D341Med (cell line): ENCODE measurements around the gene SLC35D1.

ENCODE experiments used
- DNase-seq: peaks from one replicate; pipeline ENCODE4 v3.0.0; 2012; ENCODE audit warnings: low spot score

Gene SLC35D1

GRCh38 chr1:67044631-67045270 lies 9.2 kb downstream of the SLC35D1 start:
- DNase-seq: no peak

DNA sequence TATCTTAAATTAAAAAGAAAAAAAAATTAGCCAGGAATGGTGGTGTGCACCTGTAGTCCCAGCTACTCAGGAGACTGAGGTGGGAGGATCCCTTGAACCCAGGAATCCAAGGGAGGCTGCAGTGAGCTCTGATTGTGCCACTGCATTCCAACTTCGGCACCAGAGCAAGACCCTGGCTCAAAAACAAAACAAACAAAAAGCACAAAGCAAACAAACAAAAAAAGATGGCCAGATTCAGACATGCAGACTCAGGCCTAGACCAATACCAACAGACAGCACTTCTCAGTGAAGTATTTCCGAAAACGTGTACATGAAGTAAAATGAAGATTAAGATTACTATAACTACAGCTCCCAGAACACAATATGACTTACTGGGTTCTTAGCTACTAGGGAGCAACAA lies 10.6 kb downstream of the SLC35D1 start:
- no peak for DNase-seq

- no peak for DNase-seq
These were observed 12.0 kb downstream of the SLC35D1 start for GRCh38 chr1:67041841-67042503.

- no peak for DNase-seq
These were observed 13.5 kb downstream of the SLC35D1 start for GRCh38 chr1:67040405-67040804.

- no peak for DNase-seq
These were observed 22.1 kb downstream of the SLC35D1 start for GRCh38 chr1:67031859-67032247.

GRCh38 chr1:67031121-67031858 lies 22.7 kb downstream of the SLC35D1 start:
- no peak for DNase-seq

DNA sequence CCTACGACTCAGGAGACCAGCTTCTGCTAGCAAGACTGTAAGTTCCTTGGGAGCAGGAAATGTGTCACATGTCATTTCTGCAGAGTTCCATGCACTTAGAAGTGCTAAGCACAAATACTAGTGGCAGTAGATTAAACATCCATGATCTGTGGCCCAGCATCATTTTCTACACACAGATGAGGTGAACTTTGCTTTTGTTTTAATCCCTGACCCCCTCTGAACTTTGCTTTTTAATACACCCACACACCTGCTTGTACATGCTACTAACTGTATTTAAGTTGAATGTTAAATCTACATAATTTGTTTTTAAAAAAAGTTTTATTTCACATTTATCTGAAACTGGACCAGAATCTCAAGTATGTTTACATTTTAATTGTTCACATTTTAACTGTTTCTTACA lies 24.5 kb downstream of the SLC35D1 start:
- DNase-seq: no peak

- DNase-seq: no peak
These were observed 33.2 kb downstream of the SLC35D1 start for GRCh38 chr1:67020765-67021164.

- DNase-seq: no peak
These were observed 33.6 kb downstream of the SLC35D1 start for GRCh38 chr1:67020304-67020703.

DNA sequence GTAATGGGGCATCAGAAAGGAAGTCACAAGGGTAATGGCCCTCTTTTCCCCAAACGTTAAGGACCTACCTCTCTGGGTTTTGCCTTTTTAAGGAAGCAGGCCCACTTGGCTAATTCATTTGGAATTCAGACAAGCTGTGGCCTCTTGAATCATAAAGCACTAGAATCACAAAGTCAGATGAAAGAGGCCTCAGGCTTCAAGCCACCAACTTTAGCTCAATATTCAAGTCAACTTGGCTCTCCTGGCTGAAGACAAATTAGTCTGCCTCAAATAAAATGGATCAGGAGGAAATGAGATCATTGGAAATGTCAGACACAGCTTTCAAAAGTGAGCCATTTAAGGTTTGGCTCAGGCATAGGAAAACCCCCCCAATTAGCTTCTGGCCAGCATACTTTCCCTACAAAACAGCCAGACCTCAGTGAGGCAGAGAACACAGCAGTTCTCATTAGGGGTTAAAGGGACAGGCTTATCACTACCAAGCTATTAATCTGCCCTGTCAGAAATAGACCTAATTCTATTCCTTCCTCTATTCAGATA lies 34.3 kb downstream of the SLC35D1 start:
- no peak for DNase-seq

- DNase-seq: no peak
These were observed 34.8 kb downstream of the SLC35D1 start for GRCh38 chr1:67019121-67019520.

- no peak for DNase-seq
These were observed 35.4 kb downstream of the SLC35D1 start for GRCh38 chr1:67018574-67018973.

DNA sequence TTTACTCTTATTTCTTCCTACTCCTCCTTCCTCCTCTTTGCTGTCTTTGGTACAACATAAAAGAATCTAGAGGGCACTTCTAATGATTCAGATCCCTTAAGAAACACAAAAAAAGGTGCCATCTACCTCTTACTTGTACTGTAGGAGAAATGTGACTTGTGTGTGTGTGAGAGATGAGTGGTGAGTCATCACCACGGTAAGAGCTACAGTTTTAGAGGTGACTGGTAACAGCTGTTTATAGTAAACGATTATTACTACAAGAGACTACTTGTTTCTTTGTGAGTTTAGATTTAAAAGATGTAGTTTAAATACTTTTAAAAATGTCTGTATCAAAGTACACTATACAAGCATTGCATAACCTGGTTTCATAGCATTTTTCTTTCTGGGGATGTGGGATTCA lies 40.4 kb downstream of the SLC35D1 start:
- no peak for DNase-seq

GRCh38 chr1:67009792-67010191 lies 44.2 kb downstream of the SLC35D1 start:
- DNase-seq: no peak

DNA sequence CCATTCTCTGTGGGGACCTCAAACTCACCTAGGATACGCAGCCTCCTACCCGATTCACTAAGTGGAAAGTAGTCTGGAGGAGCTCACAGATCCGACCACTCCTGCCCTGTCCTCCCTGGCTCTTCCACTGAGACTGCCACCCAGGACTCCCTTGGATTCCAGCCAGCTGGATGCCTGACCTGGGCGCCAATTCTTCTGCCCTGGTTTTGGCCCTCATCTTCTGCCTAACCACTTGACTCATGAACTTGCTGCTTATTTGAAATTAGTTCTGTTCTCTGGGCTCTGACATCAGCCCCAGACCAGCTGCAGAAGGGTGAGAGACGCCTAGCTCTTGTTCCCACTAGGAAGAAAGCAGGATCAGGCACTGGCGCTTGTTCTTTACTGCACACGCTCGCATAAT lies 48.9 kb downstream of the SLC35D1 start:
- DNase-seq: no peak

- DNase-seq: no peak
These were observed 49.8 kb downstream of the SLC35D1 start for GRCh38 chr1:67004176-67004575.

GRCh38 chr1:67001682-67002425 lies 52.1 kb downstream of the SLC35D1 start:
- no peak for DNase-seq

DNA sequence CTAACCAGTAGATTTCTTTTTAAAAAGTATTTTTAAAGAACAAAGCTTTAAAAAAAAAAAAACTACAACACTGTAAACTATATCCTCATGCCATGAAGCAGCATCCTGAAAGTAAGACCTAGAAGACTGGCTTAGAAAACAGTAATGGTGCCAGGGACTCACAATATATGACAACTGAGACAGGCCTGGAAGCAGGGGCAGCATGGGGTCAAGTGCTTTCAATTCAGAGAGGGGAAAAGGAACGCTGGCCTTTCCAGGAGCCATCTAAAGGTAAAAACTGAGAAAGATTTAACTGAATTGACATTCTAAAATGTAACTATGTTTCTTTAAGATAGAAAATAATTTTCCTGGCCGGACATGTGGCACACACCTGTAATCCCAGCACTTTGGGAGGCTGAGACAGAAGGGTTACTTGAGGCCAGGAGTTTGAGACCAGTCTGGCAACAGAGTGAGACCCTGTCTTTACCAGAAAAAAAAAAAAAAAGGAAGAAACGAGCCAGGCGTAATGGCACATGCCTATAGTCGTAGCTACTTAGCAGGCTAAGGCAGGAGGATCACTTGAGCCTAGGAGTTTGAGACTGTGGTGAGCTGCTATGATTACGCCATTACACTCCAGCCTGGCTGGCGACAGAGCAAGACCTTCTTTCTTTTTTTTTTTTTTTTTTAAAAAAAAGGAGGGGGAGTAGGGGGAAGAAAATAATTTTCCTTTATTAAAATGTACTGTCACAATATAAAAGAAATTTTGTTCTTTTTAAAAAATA lies 54.1 kb downstream of the SLC35D1 start:
- no peak for DNase-seq

- DNase-seq: no peak
These were observed 55.0 kb downstream of the SLC35D1 start for GRCh38 chr1:66998972-66999371.

DNA sequence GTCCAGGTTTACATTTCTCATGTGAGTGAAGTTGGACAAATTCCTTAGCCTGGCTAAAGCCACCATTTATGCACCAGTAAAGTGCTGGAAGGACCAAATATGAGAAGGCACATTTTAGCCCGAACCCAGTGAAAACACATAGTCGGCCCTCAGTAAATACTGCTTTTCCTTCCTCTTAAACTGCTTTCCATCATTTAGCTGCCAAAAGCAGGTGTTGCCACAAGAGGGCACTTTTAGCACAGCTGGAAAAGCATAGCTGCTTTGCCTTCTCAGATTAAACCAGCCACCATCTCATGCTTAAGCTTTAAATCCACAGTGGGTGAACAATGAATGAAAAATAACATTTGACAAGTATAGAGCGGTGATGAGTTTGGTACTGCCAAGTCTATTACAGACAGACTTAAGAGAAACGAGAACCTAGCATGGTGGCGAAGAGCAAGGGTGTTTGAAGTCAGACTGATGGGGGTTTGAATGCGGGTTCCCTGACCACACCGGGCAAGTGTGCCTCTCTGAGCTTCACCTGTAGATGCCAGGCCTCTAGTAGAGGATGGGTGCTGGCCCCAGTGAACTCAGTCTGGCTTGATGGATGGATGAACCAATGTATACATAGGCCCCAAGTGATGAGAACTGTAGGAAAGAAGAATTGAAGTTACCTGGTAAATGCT lies 57.8 kb downstream of the SLC35D1 start:
- peak; percentile 61 for DNase-seq

DNA sequence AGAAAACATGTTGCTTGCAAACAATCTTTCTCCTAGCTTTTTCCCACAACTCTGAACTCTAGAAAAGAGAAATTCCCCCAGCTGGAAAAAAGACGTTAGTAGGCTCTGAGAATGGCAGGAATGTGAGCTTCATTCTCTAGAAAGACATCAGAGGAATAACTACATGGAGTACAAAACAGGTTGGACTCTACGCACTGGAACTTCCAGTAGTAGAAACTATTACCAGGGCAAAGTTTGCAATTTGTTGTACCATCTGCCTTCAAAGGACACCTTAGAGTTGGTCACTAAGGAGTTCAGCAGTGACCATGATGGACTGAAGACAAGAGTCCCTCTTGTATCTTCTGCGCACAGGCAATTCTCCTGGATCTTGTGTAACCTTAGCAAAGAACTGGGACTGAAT lies 60.9 kb downstream of the SLC35D1 start:
- no peak for DNase-seq
